Adrenal gland (tissue), 12 donors: ENCODE results near the gene VGLL3. TPM values are rescaled to one million over a fixed set of nuclear protein-coding genes. Genes with fewer than 3 reads are reported as not detected.

Experiments
- DNase-seq, 7 donors: peaks; one replicate each; pipeline ENCODE4 v3.0.0-alpha.2; 2019 to 2020
- H3K27ac ChIP-seq, 5 donors: fragments of 200-600 bp; sonication (generic) in 4 of 5; 1 replicate in 3 of 5; 2 replicates in 2 of 5; pipeline versions ENCODE4 v1.5.1 to v1.8.0; 2016 to 2020; ENCODE audit warnings: mild to moderate bottlenecking in 1 of 5
- H3K27me3 ChIP-seq: fragments of 200-600 bp; 2 replicates; pipeline ENCODE4 v1.8.0; 2021
- H3K36me3 ChIP-seq, 2 donors: fragments of 200-600 bp; replicated peaks in 1 of 2; 1 replicate in 1 of 2; 2 replicates in 1 of 2; pipeline versions ENCODE4 v1.5.1 to v1.8.0; 2018 to 2022
- H3K4me1 ChIP-seq, 2 donors: fragments of 200-600 bp; replicated peaks in 1 of 2; 1 replicate in 1 of 2; 2 replicates in 1 of 2; pipeline versions ENCODE4 v1.5.1 to v1.8.0; 2018 to 2021
- H3K4me3 ChIP-seq, 4 donors: fragments of 200-600 bp; sonication (generic) in 3 of 4; one replicate each; pipeline ENCODE4 v1.5.1; 2016 to 2018
- H3K9me3 ChIP-seq, 3 donors: fragments of 200-600 bp; sonication (generic) in 1 of 3; replicated peaks in 1 of 3; 1 replicate in 2 of 3; 2 replicates in 1 of 3; pipeline versions ENCODE4 v1.5.1 to v1.8.0; 2016 to 2021
- POLR2A ChIP-seq, 2 donors: fragments of 450-650 bp; IDR thresholded peaks; one replicate each; pipeline ENCODE4 v1.6.1; 2017; ENCODE audit warnings: antibody characterized with exemption in 2 of 2, mild to moderate bottlenecking in 2 of 2, moderate library complexity in 1 of 2
- WGBS, 4 donors: extraction: QIAGEN DNeasy Blood & Tissue Kit in 2 of 4; methylation state at CpG; one replicate each; pipeline versions ENCODE4 v1.1.5 to v1.1.7; 2013 to 2017; 5-methylcytosine and 5-hydroxymethylcytosine counted together
- intact Hi-C, 2 donors: fragments of 100-400 bp; cut with DNase I; formaldehyde crosslinking; loops; one replicate each; pipeline versions ENCODE4 v1.14.1 to v1.15.0; 2022 to 2023
- polyA plus RNA-seq, 3 donors: library from polyadenylated mRNA; stranded (reverse); fragments of 200-250 nt in 2 of 3; fragments of 350-450 nt in 1 of 3; fragmentation: Illumina TruSeq in 1 of 3; extraction: RNeasy Lipid Tissue Mini Kit (QIAGEN cat#74804) in 1 of 3; gene quantifications; one replicate each; pipeline ENCODE4 v1.2.3, GENCODE V29; 2013 to 2014
- total RNA-seq, 9 donors: library from RNA; depleted of rRNA in 4 of 9; stranded (reverse); fragments of >200 nt in 4 of 9; fragments of 120-200 nt in 1 of 9; fragmentation: NEBNext Ultra II Directional in 1 of 9; extraction: Animal tissue kit (Norgen Biotek cat#: 25700) in 1 of 9; gene quantifications; one replicate each; pipeline versions ENCODE4 v1.1.0 to v1.2.4, GENCODE V29; 2013 to 2023
- TF ChIP-seq, protein P1 (sequence below), 6 experiments: fragments of 450-650 bp in 4 of 6; fragments of 200-600 bp in 2 of 6; sonication (generic) in 1 of 6; IDR thresholded peaks; 1 replicate in 5 of 6; 2 replicates in 1 of 6; pipeline versions ENCODE4 v1.5.1 to v1.8.0; 2016 to 2021; ENCODE audit warnings: antibody characterized with exemption in 6 of 6, mild to moderate bottlenecking in 2 of 6, moderate library complexity in 1 of 6
- donor health status: healthy with polysubstance abuse.
- donor health status: Bipolar disorder and iron deficiency.
- donor health status: DM: yes; HTN: yes; CAD: no.
- donor health status: DM: no; HTN: no; CAD: no.
- donor health status: DM: no; HTN: no; CAD: no.
- donor health status: DM: yes; HTN: yes; CAD: no.

VGLL3 gene
- total and polyA plus RNA-seq, 12 donors: 1.3 to 20.5 (median 3.9) TPM

DNA sequence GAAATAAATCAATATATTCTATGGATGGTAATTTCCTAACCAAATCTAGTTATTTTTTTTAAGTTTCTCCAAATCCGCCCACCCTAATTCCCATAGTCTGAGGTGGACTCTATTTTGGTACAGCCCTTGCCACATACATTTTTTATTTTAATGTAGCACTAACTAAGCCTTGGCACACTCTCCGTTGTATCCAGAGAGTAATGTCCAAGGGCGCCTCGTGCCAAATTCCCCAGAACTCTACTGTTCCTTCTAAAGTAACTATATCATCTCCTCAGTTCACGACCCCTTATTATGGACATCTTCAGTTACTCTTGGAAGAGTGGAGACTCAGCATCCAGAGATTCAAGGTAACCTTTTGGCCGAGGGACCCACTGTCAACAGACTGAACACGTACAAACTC lies 1.3 kb downstream of the VGLL3 start:
- Histone ChIP-seq H3K36me3 (no peaks in the 10 kb centered on the region), H3K4me1 (no peaks in the 10 kb centered on the region), H3K4me3 (peak overlapping the region in 1 of 4 donors; percentile 67), H3K27ac (peak overlapping the region in 2 of 5 donors; percentile 65 to 80), H3K9me3 (no peaks in the 10 kb centered on the region), H3K27me3 (peaks cover 16% of the 10 kb centered on the region)
- intact Hi-C loops: no loop called here
- 58 to 69% (median 63%) methylated on average over 7 of the region's 7 CpGs for WGBS, 4 donors
- no peak for TF ChIP-seq POLR2A (IDR thresholded peaks at IDR 0.05)
- TF ChIP-seq, protein P1, sequence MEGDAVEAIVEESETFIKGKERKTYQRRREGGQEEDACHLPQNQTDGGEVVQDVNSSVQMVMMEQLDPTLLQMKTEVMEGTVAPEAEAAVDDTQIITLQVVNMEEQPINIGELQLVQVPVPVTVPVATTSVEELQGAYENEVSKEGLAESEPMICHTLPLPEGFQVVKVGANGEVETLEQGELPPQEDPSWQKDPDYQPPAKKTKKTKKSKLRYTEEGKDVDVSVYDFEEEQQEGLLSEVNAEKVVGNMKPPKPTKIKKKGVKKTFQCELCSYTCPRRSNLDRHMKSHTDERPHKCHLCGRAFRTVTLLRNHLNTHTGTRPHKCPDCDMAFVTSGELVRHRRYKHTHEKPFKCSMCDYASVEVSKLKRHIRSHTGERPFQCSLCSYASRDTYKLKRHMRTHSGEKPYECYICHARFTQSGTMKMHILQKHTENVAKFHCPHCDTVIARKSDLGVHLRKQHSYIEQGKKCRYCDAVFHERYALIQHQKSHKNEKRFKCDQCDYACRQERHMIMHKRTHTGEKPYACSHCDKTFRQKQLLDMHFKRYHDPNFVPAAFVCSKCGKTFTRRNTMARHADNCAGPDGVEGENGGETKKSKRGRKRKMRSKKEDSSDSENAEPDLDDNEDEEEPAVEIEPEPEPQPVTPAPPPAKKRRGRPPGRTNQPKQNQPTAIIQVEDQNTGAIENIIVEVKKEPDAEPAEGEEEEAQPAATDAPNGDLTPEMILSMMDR (IDR thresholded peaks at IDR 0.05): no peak
- DNase-seq: no peak

DNA sequence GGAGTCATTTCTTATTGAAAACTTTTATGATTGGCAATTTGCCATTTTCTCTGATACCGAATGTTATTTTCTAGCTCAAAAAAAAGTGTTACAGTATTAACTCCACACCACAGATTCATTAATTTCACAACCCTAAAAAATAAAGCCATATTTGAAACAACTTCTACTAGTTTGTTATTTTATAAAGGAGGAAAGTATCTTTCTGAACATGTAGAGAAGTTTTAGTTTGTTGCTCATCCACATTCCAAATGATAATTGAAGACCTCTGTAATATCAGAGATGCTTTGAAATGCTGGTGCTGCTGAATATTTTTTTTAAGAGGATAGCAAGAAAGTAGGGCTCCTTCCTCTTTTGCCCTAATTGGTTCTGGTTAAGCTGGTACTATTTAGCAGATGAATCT lies 1.9 kb downstream of the VGLL3 start:
- no peak for DNase-seq
- Histone ChIP-seq H3K27me3 (peaks cover 16% of the 10 kb centered on the region), H3K9me3 (no peaks in the 10 kb centered on the region), H3K27ac (peak overlapping the region in 2 of 5 donors; percentile 49 to 65), H3K36me3 (no peaks in the 10 kb centered on the region), H3K4me3 (peak overlapping the region in 1 of 4 donors; percentile 67), H3K4me1 (no peaks in the 10 kb centered on the region)
- WGBS, 4 donors: 37 to 60% (median 53%) methylated on average over 1 of the region's 1 CpG
- intact Hi-C loops: no loop called here
- no peak for TF ChIP-seq POLR2A (IDR thresholded peaks at IDR 0.05)
- TF ChIP-seq, protein P1 (IDR thresholded peaks at IDR 0.05): no peak

DNA sequence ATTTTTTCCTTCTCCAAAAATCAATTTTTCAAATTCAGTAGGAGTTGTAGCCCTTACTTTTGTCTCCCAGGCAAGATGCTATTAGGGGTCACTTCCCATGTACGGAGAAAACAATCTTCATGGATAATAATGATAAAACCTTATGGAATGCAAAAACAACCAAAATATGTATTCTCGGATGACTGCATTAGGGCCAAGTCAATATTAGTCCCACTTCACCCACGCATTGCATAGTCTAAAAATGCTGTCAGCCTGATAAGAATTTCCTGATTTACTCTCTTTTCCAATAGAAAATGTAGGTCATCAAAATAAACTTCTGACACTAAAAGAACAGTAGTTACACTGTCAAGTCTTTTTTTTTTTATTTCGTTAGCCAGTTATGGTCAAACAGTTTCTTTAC lies 2.7 kb downstream of the VGLL3 start:
- Histone ChIP-seq H3K4me1 (no peaks in the 10 kb centered on the region), H3K27ac (peak overlapping the region in 1 of 5 donors; percentile 32), H3K9me3 (no peaks in the 10 kb centered on the region), H3K36me3 (no peaks in the 10 kb centered on the region), H3K4me3 (no peak overlapping the region), H3K27me3 (peaks cover 16% of the 10 kb centered on the region)
- DNase-seq: no peak
- TF ChIP-seq, protein P1 (IDR thresholded peaks at IDR 0.05): no peak
- no peak for TF ChIP-seq POLR2A (IDR thresholded peaks at IDR 0.05)
- intact Hi-C loops: no loop called here
- 54 to 59% (median 56%) methylated on average over 4 of the region's 4 CpGs for WGBS, 4 donors

DNA sequence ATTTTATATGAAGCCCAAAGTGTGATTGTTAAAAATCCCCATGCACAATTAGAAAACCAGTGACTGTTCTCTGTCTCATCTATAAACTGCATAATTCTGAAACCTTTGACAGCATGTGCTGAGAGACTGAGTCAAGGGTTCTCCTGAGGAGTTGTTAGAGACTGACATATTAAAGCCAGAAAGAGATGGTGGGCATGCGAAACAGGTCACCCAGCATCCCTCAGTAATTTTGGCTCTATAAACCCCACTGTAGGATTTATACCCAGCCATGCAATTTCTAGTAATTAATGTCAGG lies 3.6 kb downstream of the VGLL3 start:
- H3K9me3 ChIP-seq: no peaks in the 10 kb centered on the region
- peak overlapping the region in 2 of 5 donors; percentile 32 for H3K27ac ChIP-seq
- 68 to 92% (median 72%) methylated on average over 1 of the region's 1 CpG for WGBS, 4 donors
- peaks cover 16% of the 10 kb centered on the region for H3K27me3 ChIP-seq
- intact Hi-C loops: no loop called here
- no peak for TF ChIP-seq POLR2A (IDR thresholded peaks at IDR 0.05)
- TF ChIP-seq, protein P1 (IDR thresholded peaks at IDR 0.05): no peak
- no peaks in the 10 kb centered on the region for H3K36me3 ChIP-seq
- H3K4me1 ChIP-seq: no peaks in the 10 kb centered on the region
- H3K4me3 ChIP-seq: no peak overlapping the region
- no peak for DNase-seq
